Liver (tissue), 5 donors: ENCODE measurements around the gene LGALS16. TPM values are rescaled to one million over a fixed set of nuclear protein-coding genes. Genes with fewer than 3 reads are reported as not detected.

Source experiments
- polyA plus RNA-seq, 2 donors: library from polyadenylated mRNA; stranded (reverse) in 1 of 2; unstranded in 1 of 2; fragments of 200-250 nt in 1 of 2; fragments of >200 nt in 1 of 2; fragmentation: Nextera tagmentation in 1 of 2; extraction: Ambion mirVana in 1 of 2; gene quantifications; one replicate each; pipeline versions ENCODE4 v1.2.1 to v1.2.3, GENCODE V29; 2013 to 2015
- small RNA-seq: library from RNA; depleted of rRNA; stranded (forward); fragments of <200 nt; gene quantifications from one replicate; pipeline ENCODE3, GENCODE V24; 2014
- total RNA-seq, 2 donors: library from RNA; depleted of rRNA; stranded (reverse); fragments of >200 nt; gene quantifications; one replicate each; pipeline ENCODE4 v1.2.3, GENCODE V29; 2014
- donor health status: healthy.
- donor health status: healthy.
- donor health status: healthy.

Gene LGALS16
- total and polyA plus RNA-seq, 4 donors: not detected

Small RNA genes within 50 kb of the gene (small RNA-seq; reads per million reads assigned to genes)
- gene AC005176.2 (not detected), gene RPS29P27 (not detected), gene RPS29P30 (not detected)

Other genes starting within 250 kb of the LGALS16 start
- 1 to 10 TPM; 3.6 to 9.0 TPM for gene ZFP36, start 249.1 kb upstream of the LGALS16 start, total RNA-seq
- 10 to 100 TPM; 62.0 to 91.9 TPM for gene ZFP36, start 249.1 kb upstream of the LGALS16 start, polyA plus RNA-seq
- 1 to 10 TPM; 3.7 to 4.5 TPM for gene PLEKHG2, start 243.2 kb upstream of the LGALS16 start, total RNA-seq
- gene PLEKHG2, start 243.2 kb upstream of the LGALS16 start, polyA plus RNA-seq: 1 to 10 TPM; 2.1 to 2.2 TPM
- gene RPS16, start 220.0 kb upstream of the LGALS16 start, total RNA-seq: 100 to 1,000 TPM; 109 to 111 TPM
- gene RPS16, start 220.0 kb upstream of the LGALS16 start, polyA plus RNA-seq: 1,000 to 10,000 TPM in 1 of 2 donors, 100 to 1,000 TPM in 1; 324 to 1,094 TPM
- gene SUPT5H, start 210.3 kb upstream of the LGALS16 start, total RNA-seq: 10 to 100 TPM; 19.3 to 48.0 TPM
- 10 to 100 TPM; 42.5 to 52.5 TPM for gene SUPT5H, start 210.3 kb upstream of the LGALS16 start, polyA plus RNA-seq
- gene TIMM50, start 175.1 kb upstream of the LGALS16 start, total RNA-seq: 10 to 100 TPM; 24.3 to 28.9 TPM
- 10 to 100 TPM; 32.1 to 39.9 TPM for gene TIMM50, start 175.1 kb upstream of the LGALS16 start, polyA plus RNA-seq
- not detected for gene DLL3, start 157.0 kb upstream of the LGALS16 start, total RNA-seq
- not detected for gene DLL3, start 157.0 kb upstream of the LGALS16 start, polyA plus RNA-seq
- gene SELENOV, start 140.8 kb upstream of the LGALS16 start, total RNA-seq: not detected
- gene SELENOV, start 140.8 kb upstream of the LGALS16 start, polyA plus RNA-seq: not detected
- gene EID2B, start 123.1 kb upstream of the LGALS16 start, total RNA-seq: 1 to 10 TPM; 1.1 to 1.4 TPM
- gene EID2B, start 123.1 kb upstream of the LGALS16 start, polyA plus RNA-seq: 1 to 10 TPM in 1 of 2 donors, under 1 TPM in 1; 0.38 to 1.1 TPM
- gene EID2, start 115.8 kb upstream of the LGALS16 start, total RNA-seq: 1 to 10 TPM; 3.3 to 8.5 TPM
- gene EID2, start 115.8 kb upstream of the LGALS16 start, polyA plus RNA-seq: 1 to 10 TPM; 1.5 to 5.7 TPM
- not detected for gene LGALS13, start 53.4 kb upstream of the LGALS16 start, total RNA-seq
- gene LGALS13, start 53.4 kb upstream of the LGALS16 start, polyA plus RNA-seq: not detected
- gene LGALS14, start 48.6 kb downstream of the LGALS16 start, total RNA-seq: not detected
- gene LGALS14, start 48.6 kb downstream of the LGALS16 start, polyA plus RNA-seq: not detected
- 10 to 100 TPM in 1 of 2 donors, not detected in 1; 13.6 TPM for gene CLC, start 82.1 kb downstream of the LGALS16 start, total RNA-seq
- gene CLC, start 82.1 kb downstream of the LGALS16 start, polyA plus RNA-seq: under 1 TPM in 1 of 2 donors, not detected in 1; 0.60 TPM
- gene LEUTX, start 122.9 kb downstream of the LGALS16 start, total RNA-seq: not detected
- gene LEUTX, start 122.9 kb downstream of the LGALS16 start, polyA plus RNA-seq: not detected
- 1 to 10 TPM; 3.7 to 7.6 TPM for gene DYRK1B, start 178.2 kb downstream of the LGALS16 start, total RNA-seq
- 1 to 10 TPM; 2.8 TPM for gene DYRK1B, start 178.2 kb downstream of the LGALS16 start, polyA plus RNA-seq
- 10 to 100 TPM; 36.1 to 96.2 TPM for gene FBL, start 190.5 kb downstream of the LGALS16 start, total RNA-seq
- gene FBL, start 190.5 kb downstream of the LGALS16 start, polyA plus RNA-seq: 10 to 100 TPM; 23.3 to 79.3 TPM